ENCODE measurements around the gene C12orf56. TPM values are rescaled to one million over a fixed set of nuclear protein-coding genes. Genes with fewer than 3 reads are reported as not detected.
"Not testable (repeated sequence)": the region's sequence is repeated elsewhere in the genome, so short reads cannot be mapped to it uniquely, and the experiment has no call there.

Gene C12orf56
- total RNA-seq, 2 donors from 2014 or later = not detected

DNA sequence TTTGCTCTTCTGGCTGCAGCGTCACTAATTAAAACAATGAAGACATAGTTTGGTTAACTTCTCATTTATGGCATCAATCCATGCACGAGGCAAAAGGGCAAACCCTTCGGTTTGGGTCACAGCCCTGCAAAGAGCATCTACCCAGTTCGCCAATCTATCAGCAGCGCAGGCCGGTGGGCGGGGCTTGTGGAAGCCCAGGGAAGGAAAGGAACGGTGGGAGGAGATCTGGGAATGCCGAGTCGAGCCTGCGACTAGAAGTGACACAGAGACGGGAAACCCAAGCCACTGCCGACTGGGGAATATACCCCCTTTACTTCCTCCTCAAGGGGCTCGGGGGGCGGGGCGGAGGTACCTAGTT lies 168.9 kb downstream of the C12orf56 start:
- no peak for TF ChIP-seq POLR2A (IDR thresholded peaks at IDR 0.05)
- TF ChIP-seq, protein P1, sequence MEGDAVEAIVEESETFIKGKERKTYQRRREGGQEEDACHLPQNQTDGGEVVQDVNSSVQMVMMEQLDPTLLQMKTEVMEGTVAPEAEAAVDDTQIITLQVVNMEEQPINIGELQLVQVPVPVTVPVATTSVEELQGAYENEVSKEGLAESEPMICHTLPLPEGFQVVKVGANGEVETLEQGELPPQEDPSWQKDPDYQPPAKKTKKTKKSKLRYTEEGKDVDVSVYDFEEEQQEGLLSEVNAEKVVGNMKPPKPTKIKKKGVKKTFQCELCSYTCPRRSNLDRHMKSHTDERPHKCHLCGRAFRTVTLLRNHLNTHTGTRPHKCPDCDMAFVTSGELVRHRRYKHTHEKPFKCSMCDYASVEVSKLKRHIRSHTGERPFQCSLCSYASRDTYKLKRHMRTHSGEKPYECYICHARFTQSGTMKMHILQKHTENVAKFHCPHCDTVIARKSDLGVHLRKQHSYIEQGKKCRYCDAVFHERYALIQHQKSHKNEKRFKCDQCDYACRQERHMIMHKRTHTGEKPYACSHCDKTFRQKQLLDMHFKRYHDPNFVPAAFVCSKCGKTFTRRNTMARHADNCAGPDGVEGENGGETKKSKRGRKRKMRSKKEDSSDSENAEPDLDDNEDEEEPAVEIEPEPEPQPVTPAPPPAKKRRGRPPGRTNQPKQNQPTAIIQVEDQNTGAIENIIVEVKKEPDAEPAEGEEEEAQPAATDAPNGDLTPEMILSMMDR (IDR thresholded peaks at IDR 0.05) = no peak
- DNase-seq (peak; percentile 89 to 93 (median 91)), ATAC-seq (peak; percentile 84)
- H3K36me3 ChIP-seq (replicated peaks in 1 of 2; ENCODE audit: insufficient read depth in 1 of 2, low read depth in 2 of 2) = no peaks in the 10 kb centered on the region
- H3K4me1 ChIP-seq = peaks cover 33% of the 10 kb centered on the region
- WGBS, 2 donors = 0 to 1% methylated on average over 8 to 16 of the region's 16 CpGs
- H3K27ac ChIP-seq = peak overlapping the region; percentile 83 to 98 (median 95)
- no peaks in the 10 kb centered on the region for H3K27me3 ChIP-seq
- intact Hi-C loops (cut with DNase I) = no loop called here
- no peaks in the 10 kb centered on the region for H3K9me3 ChIP-seq
- H3K4me3 ChIP-seq = peak overlapping the region; percentile 54 to 77

DNA sequence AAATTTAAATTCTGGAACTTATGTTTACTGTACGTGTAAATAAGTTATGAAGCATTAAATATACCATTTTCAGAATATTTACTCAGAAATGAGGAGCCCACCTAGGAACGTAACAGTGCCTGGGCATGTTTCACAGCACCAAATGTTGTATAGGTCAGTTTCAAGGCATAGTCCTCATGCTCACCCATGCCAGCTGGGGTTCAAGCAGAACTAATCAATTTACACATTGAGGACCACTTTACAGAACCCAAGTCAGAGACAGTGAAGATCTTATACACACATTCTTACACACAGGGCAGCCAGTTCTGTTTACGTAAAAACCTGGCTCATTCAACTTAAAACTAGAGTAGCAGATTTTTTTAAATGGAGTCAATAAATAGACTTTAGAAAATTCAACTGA lies 170.5 kb downstream of the C12orf56 start:
- H3K9me3 ChIP-seq = no peaks in the 10 kb centered on the region
- no peak overlapping the region for H3K27ac ChIP-seq
- 80 to 81% methylated on average over 3 of the region's 3 CpGs for WGBS, 2 donors
- H3K4me3 ChIP-seq = no peak overlapping the region
- H3K27me3 ChIP-seq = no peaks in the 10 kb centered on the region
- H3K36me3 ChIP-seq (replicated peaks in 1 of 2; ENCODE audit: insufficient read depth in 1 of 2, low read depth in 2 of 2) = no peaks in the 10 kb centered on the region
- no peak for DNase-seq
- H3K4me1 ChIP-seq = peaks cover 33% of the 10 kb centered on the region
- ATAC-seq = no peak
- TF ChIP-seq, protein P1 (IDR thresholded peaks at IDR 0.05) = no peak
- TF ChIP-seq POLR2A (IDR thresholded peaks at IDR 0.05) = no peak
- intact Hi-C loops (cut with DNase I) = no loop called here

DNA sequence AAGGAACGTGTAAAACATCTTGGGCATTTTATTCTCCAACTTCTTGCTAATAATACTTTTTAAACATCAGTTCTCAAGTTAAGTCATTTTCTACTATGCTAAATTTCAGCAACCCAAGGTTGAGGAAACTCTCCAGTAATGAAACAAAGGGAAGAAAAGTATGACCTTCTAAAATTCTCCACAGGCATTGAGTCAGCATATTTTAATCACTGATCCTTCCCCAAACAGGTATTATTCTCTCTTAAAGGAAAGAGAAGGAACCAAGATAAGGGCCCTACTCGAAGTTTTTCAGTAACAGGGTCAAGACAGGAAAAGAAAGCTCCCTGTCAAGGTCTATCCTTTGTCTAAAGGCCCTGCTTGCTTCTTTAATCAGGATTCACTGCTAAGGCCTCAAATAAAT lies 171.4 kb downstream of the C12orf56 start:
- no peaks in the 10 kb centered on the region for H3K9me3 ChIP-seq
- H3K27ac ChIP-seq = peak overlapping the region in 1 of 4 donors; percentile 39
- no peaks in the 10 kb centered on the region for H3K36me3 ChIP-seq (replicated peaks in 1 of 2; ENCODE audit: insufficient read depth in 1 of 2, low read depth in 2 of 2)
- 36 to 44% methylated on average over 2 of the region's 2 CpGs for WGBS, 2 donors
- H3K4me3 ChIP-seq = no peak overlapping the region
- TF ChIP-seq POLR2A (IDR thresholded peaks at IDR 0.05) = no peak
- TF ChIP-seq, protein P1 (IDR thresholded peaks at IDR 0.05) = no peak
- no peak for DNase-seq
- intact Hi-C loops (cut with DNase I) = no loop called here
- H3K27me3 ChIP-seq = no peaks in the 10 kb centered on the region
- no peak for ATAC-seq
- peaks cover 33% of the 10 kb centered on the region for H3K4me1 ChIP-seq

DNA sequence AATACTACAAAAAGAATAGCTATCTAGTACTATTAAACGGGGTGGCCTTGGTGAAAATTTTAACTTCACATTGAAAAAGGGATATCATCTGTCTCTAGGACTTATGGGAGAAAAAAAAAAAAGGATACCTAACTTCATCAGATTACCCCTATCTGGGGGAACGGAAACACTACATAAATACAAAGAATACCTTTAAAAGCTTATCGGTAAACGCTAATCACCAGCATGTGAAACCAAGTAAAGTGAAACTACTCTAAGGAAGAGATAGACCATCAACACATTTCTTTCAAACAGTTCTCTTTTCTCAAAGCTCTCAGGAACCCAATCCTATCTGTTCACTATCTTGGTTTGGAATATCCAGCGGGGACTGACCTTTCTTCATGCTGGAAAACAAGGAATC lies 172.0 kb downstream of the C12orf56 start:
- TF ChIP-seq POLR2A (IDR thresholded peaks at IDR 0.05) = no peak
- TF ChIP-seq, protein P1 (IDR thresholded peaks at IDR 0.05) = no peak
- peak overlapping the region in 1 of 4 donors; percentile 39 for H3K27ac ChIP-seq
- no peak for ATAC-seq

DNA sequence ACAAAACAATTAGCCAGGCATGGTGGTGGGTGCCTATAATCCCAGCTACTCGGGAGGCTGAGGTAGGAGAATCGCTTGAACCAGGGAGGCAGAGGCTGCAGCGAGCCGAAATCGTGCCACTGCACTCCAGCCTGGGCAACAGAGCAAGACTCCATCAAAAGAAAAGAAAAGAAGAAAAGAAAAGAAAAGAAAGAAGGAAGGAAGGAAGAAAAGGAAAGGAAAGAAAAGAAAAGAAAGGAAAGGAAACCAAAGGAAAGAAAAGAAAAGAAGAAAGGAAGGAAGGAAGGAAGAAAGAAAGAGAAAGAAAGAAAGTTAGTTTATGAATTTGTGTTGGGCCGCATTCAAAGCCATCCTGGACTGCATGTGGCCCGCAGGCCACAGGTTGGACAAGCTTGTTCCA lies 172.9 kb downstream of the C12orf56 start:
- not testable (repeated sequence) for H3K4me3 ChIP-seq

More for the DNA sequence above, 172.0 kb downstream of the C12orf56 start:
- Histone ChIP-seq H3K9me3 (no peaks in the 10 kb centered on the region), H3K36me3 (replicated peaks in 1 of 2; ENCODE audit: insufficient read depth in 1 of 2, low read depth in 2 of 2) (no peaks in the 10 kb centered on the region), H3K4me1 (peaks cover 33% of the 10 kb centered on the region), H3K27me3 (no peaks in the 10 kb centered on the region), H3K4me3 (no peak overlapping the region)
- no peak for DNase-seq
- WGBS, 2 donors = 36 to 56% methylated on average over 5 of the region's 5 CpGs
- intact Hi-C loops (cut with DNase I) = no loop called here

More for the DNA sequence above, 172.9 kb downstream of the C12orf56 start:
- ATAC-seq; intact Hi-C loops (cut with DNase I); H3K27me3 ChIP-seq; H3K9me3 ChIP-seq; DNase-seq; H3K36me3 ChIP-seq (replicated peaks in 1 of 2; ENCODE audit: insufficient read depth in 1 of 2, low read depth in 2 of 2); H3K27ac ChIP-seq: not testable (repeated sequence)
- peaks cover 29% of the 10 kb centered on the region for H3K4me1 ChIP-seq
- WGBS, 2 donors = 98 to 99% methylated on average over 7 of the region's 7 CpGs
